Ovary (tissue), 9 donors: ENCODE results near the gene JMJD7. TPM values are rescaled to one million over a fixed set of nuclear protein-coding genes. Genes with fewer than 3 reads are reported as not detected.

Experiments
- DNase-seq, 5 donors: peaks; one replicate each; pipeline ENCODE4 v3.0.0-alpha.2; 2019 to 2020
- H3K27ac ChIP-seq, 2 donors: fragments of 200-600 bp; one replicate each; pipeline versions ENCODE4 v1.5.1 to v1.8.0; 2019 to 2022
- H3K27me3 ChIP-seq: fragments of 200-600 bp; one replicate; pipeline ENCODE4 v1.8.0; 2022
- H3K36me3 ChIP-seq: fragments of 200-600 bp; sonication (generic); one replicate; pipeline ENCODE4 v1.5.1; 2019
- H3K4me1 ChIP-seq: one replicate; pipeline ENCODE4 v1.8.1; 2013; ENCODE audit warnings: mild to moderate bottlenecking, moderate library complexity; ENCODE audit not compliant: insufficient read depth
- H3K4me3 ChIP-seq: fragments of 200-600 bp; sonication (generic); one replicate; pipeline ENCODE4 v1.5.1; 2017
- H3K9me3 ChIP-seq, 2 donors: fragments of 200-600 bp in 1 of 2; sonication (generic) in 1 of 2; one replicate each; pipeline versions ENCODE4 v1.5.1 to v1.8.1; 2013 to 2019; ENCODE audit warnings: mild to moderate bottlenecking in 1 of 2, moderate library complexity in 1 of 2
- CTCF ChIP-seq, 3 donors: fragments of 450-650 bp in 2 of 3; fragments of 200-600 bp in 1 of 3; IDR thresholded peaks; one replicate each; pipeline versions ENCODE4 v1.5.1 to v1.8.0; 2016 to 2022; ENCODE audit warnings: antibody characterized with exemption in 3 of 3, mild to moderate bottlenecking in 1 of 3
- EP300 ChIP-seq: sonication (generic); formaldehyde crosslinking; IDR thresholded peaks from one replicate; pipeline ENCODE4 v1.6.1; 2017; ENCODE audit warnings: antibody characterized with exemption
- POLR2A ChIP-seq: fragments of 450-650 bp; IDR thresholded peaks from one replicate; pipeline ENCODE4 v1.6.1; 2017; ENCODE audit warnings: antibody characterized with exemption, mild to moderate bottlenecking, moderate library complexity
- WGBS, 3 donors: extraction: QIAGEN DNeasy Blood & Tissue Kit in 1 of 3; methylation state at CpG; one replicate each; pipeline versions ENCODE4 v1.1.5 to v1.1.7; 2013 to 2017; 5-methylcytosine and 5-hydroxymethylcytosine counted together
- intact Hi-C, 4 donors: fragments of 100-400 bp; cut with DNase I; formaldehyde crosslinking; loops; one replicate each; pipeline versions ENCODE4 v1.11.0 to v1.15.1; 2022 to 2023
- polyA plus RNA-seq, 2 donors: library from polyadenylated mRNA; stranded (reverse); fragments of 200-250 nt in 1 of 2; fragments of 350-450 nt in 1 of 2; fragmentation: Illumina TruSeq in 1 of 2; extraction: RNeasy Lipid Tissue Mini Kit (QIAGEN cat#74804) in 1 of 2; gene quantifications; one replicate each; pipeline ENCODE4 v1.2.3, GENCODE V29; 2013 to 2014
- total RNA-seq, 7 donors: library from RNA; depleted of rRNA in 2 of 7; stranded (reverse); fragments of >200 nt in 2 of 7; fragmentation: NEBNext Ultra II Directional in 3 of 7; extraction: Animal tissue kit (Norgen Biotek cat#: 25700) in 3 of 7; gene quantifications; one replicate each; pipeline versions ENCODE4 v1.1.0 to v1.2.4, GENCODE V29; 2016 to 2023
- donor health status: DM: no; HTN: no; CAD: no; lungs with moderate emphysema.
- donor health status: DM: no; HTN: no; CAD: no.
- donor health status: Bipolar disorder and iron deficiency.
- donor health status: DM: yes; HTN: yes; CAD: no.
- donor health status: DM: no; HTN: no; CAD: no.
- donor health status: DM: yes; HTN: yes; CAD: no.

Gene JMJD7
- total and polyA plus RNA-seq, 9 donors = 3.0 to 21.4 (median 14.9) TPM

GRCh38 chr15:41839781-41840491 is 12.0 kb downstream of the JMJD7 start:
- H3K36me3 ChIP-seq = no peaks in the 10 kb centered on the region
- intact Hi-C loops = loop anchor here in 1 of 4 donors (10.0 kb wide), 1 partner anchor 795 kb away; no protein-coding TSS in a partner anchor

GRCh38 chr15:41840673-41841072 is 12.8 kb downstream of the JMJD7 start:
- no peaks in the 10 kb centered on the region for H3K36me3 ChIP-seq
- intact Hi-C loops = loop anchor here in 1 of 4 donors (10.0 kb wide), 1 partner anchor 794 kb away; no protein-coding TSS in a partner anchor

More at GRCh38 chr15:41839781-41840491, 12.0 kb downstream of the JMJD7 start:
- TF ChIP-seq POLR2A (no peak), EP300 (no peak), CTCF (IDR thresholded peaks at IDR 0.05) (no peak)
- DNase-seq = no peak
- no peaks in the 10 kb centered on the region for H3K4me1 ChIP-seq
- no peak overlapping the region for H3K27ac ChIP-seq
- WGBS, 3 donors = 91 to 95% (median 92%) methylated on average over 16 of the region's 16 CpGs
- H3K9me3 ChIP-seq = no peaks in the 10 kb centered on the region
- H3K4me3 ChIP-seq = no peak overlapping the region
- no peaks in the 10 kb centered on the region for H3K27me3 ChIP-seq

GRCh38 chr15:41841131-41841530 is 13.2 kb downstream of the JMJD7 start:
- H3K27ac ChIP-seq = no peak overlapping the region
- WGBS, 3 donors = 89 to 92% (median 91%) methylated on average over 10 of the region's 10 CpGs
- H3K36me3 ChIP-seq = no peaks in the 10 kb centered on the region
- H3K4me3 ChIP-seq = no peak overlapping the region
- H3K9me3 ChIP-seq = no peaks in the 10 kb centered on the region
- H3K27me3 ChIP-seq = no peaks in the 10 kb centered on the region
- TF ChIP-seq POLR2A = no peak
- no peaks in the 10 kb centered on the region for H3K4me1 ChIP-seq
- intact Hi-C loops = loop anchor here in 1 of 4 donors (10.0 kb wide), 1 partner anchor 794 kb away; no protein-coding TSS in a partner anchor
- no peak for DNase-seq

More at GRCh38 chr15:41840673-41841072, 12.8 kb downstream of the JMJD7 start:
- TF ChIP-seq POLR2A (no peak), CTCF (IDR thresholded peaks at IDR 0.05) (no peak), EP300 (no peak)
- H3K27me3 ChIP-seq = no peaks in the 10 kb centered on the region
- no peak overlapping the region for H3K4me3 ChIP-seq
- no peaks in the 10 kb centered on the region for H3K9me3 ChIP-seq
- H3K4me1 ChIP-seq = no peaks in the 10 kb centered on the region
- no peak overlapping the region for H3K27ac ChIP-seq
- 83 to 92% (median 90%) methylated on average over 15 of the region's 15 CpGs for WGBS, 3 donors
- DNase-seq = no peak

- intact Hi-C loops = loop anchor here in 1 of 4 donors (10.0 kb wide), 1 partner anchor 793 kb away; no protein-coding TSS in a partner anchor
- H3K4me3 ChIP-seq = no peak overlapping the region
- DNase-seq = no peak
- no peaks in the 10 kb centered on the region for H3K27me3 ChIP-seq
- H3K4me1 ChIP-seq = no peaks in the 10 kb centered on the region
- TF ChIP-seq POLR2A (no peak), CTCF (IDR thresholded peaks at IDR 0.05) (no peak), EP300 (no peak)
- no peaks in the 10 kb centered on the region for H3K36me3 ChIP-seq
- H3K27ac ChIP-seq = no peak overlapping the region
- no peaks in the 10 kb centered on the region for H3K9me3 ChIP-seq
- 73 to 81% (median 76%) methylated on average over 12 of the region's 12 CpGs for WGBS, 3 donors
Observed at GRCh38 chr15:41842229-41842628, 14.3 kb downstream of the JMJD7 start.

- intact Hi-C loops = loop anchor here in 1 of 4 donors (10.0 kb wide), 1 partner anchor 791 kb away; no protein-coding TSS in a partner anchor
- Histone ChIP-seq H3K4me1 (no peaks in the 10 kb centered on the region), H3K4me3 (no peak overlapping the region), H3K27ac (no peak overlapping the region), H3K9me3 (no peaks in the 10 kb centered on the region), H3K36me3 (no peaks in the 10 kb centered on the region), H3K27me3 (no peaks in the 10 kb centered on the region)
- DNase-seq = no peak
- WGBS, 3 donors = 59 to 83% (median 67%) methylated on average over 10 of the region's 10 CpGs
- TF ChIP-seq EP300 (no peak), POLR2A (no peak), CTCF (IDR thresholded peaks at IDR 0.05) (no peak)
Observed at GRCh38 chr15:41843571-41843970, 15.7 kb downstream of the JMJD7 start.
